Hepatocyte (in vitro differentiated cells): ENCODE data around the gene GALNT7. TPM values are rescaled to one million over a fixed set of nuclear protein-coding genes. Genes with fewer than 3 reads are reported as not detected.

ENCODE experiments used
- DNase-seq: peaks from one replicate; pipeline ENCODE4 v3.0.0-alpha.2; 2016; ENCODE audit warnings: low spot score
- H2AFZ ChIP-seq: fragments of 200-600 bp; sonication (generic); 2 replicates; pipeline ENCODE4 v1.6.0; 2016; ENCODE audit warnings: antibody characterized with exemption, mild to moderate bottlenecking
- H3K27ac ChIP-seq: fragments of 200-600 bp; sonication (generic); 2 replicates; pipeline ENCODE4 v1.5.1; 2016; ENCODE audit warnings: mild to moderate bottlenecking
- H3K27me3 ChIP-seq: fragments of 200-600 bp; sonication (generic); 2 replicates; pipeline ENCODE4 v1.6.1; 2016
- H3K36me3 ChIP-seq: fragments of 200-600 bp; sonication (generic); replicated peaks from 2 replicates; pipeline ENCODE4 v1.5.1; 2016; ENCODE audit warnings: low read depth; ENCODE audit not compliant: insufficient read depth
- H3K4me1 ChIP-seq: fragments of 200-600 bp; sonication (generic); 2 replicates; pipeline ENCODE4 v1.5.1; 2016; ENCODE audit warnings: mild to moderate bottlenecking, moderate library complexity; ENCODE audit not compliant: insufficient read depth
- H3K4me2 ChIP-seq: fragments of 200-600 bp; sonication (generic); 2 replicates; pipeline ENCODE4 v1.6.0; 2016
- H3K4me3 ChIP-seq: fragments of 200-600 bp; sonication (generic); 2 replicates; pipeline ENCODE4 v1.5.1; 2016; ENCODE audit warnings: mild to moderate bottlenecking
- H3K79me2 ChIP-seq: fragments of 200-600 bp; sonication (generic); 2 replicates; pipeline ENCODE4 v1.6.0; 2017; ENCODE audit warnings: mild to moderate bottlenecking
- H3K9me2 ChIP-seq: fragments of 200-600 bp; sonication (generic); replicated peaks from 2 replicates; pipeline ENCODE4 v1.6.0; 2017; ENCODE audit warnings: mild to moderate bottlenecking; ENCODE audit not compliant: insufficient read depth
- H3K9me3 ChIP-seq: fragments of 200-600 bp; sonication (generic); 2 replicates; pipeline ENCODE4 v1.5.1; 2016; ENCODE audit warnings: low read depth, mild to moderate bottlenecking
- H4K20me1 ChIP-seq: fragments of 200-600 bp; sonication (generic); 2 replicates; pipeline ENCODE4 v1.6.0; 2016; ENCODE audit warnings: mild to moderate bottlenecking; ENCODE audit not compliant: insufficient read depth, poor library complexity, severe bottlenecking
- EZH2 ChIP-seq: fragments of 200-600 bp; sonication (generic); IDR thresholded peaks from 2 replicates; pipeline ENCODE4 v1.6.1; 2016; ENCODE audit warnings: antibody characterized with exemption, mild to moderate bottlenecking, borderline replicate concordance
- EZH2phosphoT487 ChIP-seq: fragments of 200-600 bp; sonication (generic); IDR thresholded peaks from one replicate; pipeline ENCODE4 v1.6.1; 2018; ENCODE audit warnings: antibody characterized with exemption, mild to moderate bottlenecking, low read depth, moderate library complexity; ENCODE audit not compliant: unreplicated experiment, severe bottlenecking
- WGBS: methylation state at CpG from one replicate; pipeline ENCODE4 v1.1.6; 2016; ENCODE audit warnings: low lambda C conversion rate; ENCODE audit errors: missing lambda C conversion rate; 5-methylcytosine and 5-hydroxymethylcytosine counted together
- polyA plus RNA-seq: library from polyadenylated mRNA; unstranded; fragments of >200 nt; fragmentation: Nextera tagmentation; extraction: Ambion mirVana; gene quantifications from 2 replicates; pipeline ENCODE4 v1.2.1, GENCODE V29; 2016
- total RNA-seq: library from RNA; depleted of rRNA; stranded (reverse); fragments of >200 nt; gene quantifications from 2 replicates; pipeline ENCODE4 v1.2.3, GENCODE V29; 2014
- TF ChIP-seq, protein P1 (sequence below): fragments of 200-600 bp; sonication (generic); IDR thresholded peaks from 2 replicates; pipeline ENCODE4 v1.5.1; 2016; ENCODE audit warnings: antibody characterized with exemption, mild to moderate bottlenecking; ENCODE audit not compliant: poor library complexity

Gene GALNT7
- total and polyA plus RNA-seq, 2 experiments from 2014 or later: 23.7 to 44.6 TPM

DNA sequence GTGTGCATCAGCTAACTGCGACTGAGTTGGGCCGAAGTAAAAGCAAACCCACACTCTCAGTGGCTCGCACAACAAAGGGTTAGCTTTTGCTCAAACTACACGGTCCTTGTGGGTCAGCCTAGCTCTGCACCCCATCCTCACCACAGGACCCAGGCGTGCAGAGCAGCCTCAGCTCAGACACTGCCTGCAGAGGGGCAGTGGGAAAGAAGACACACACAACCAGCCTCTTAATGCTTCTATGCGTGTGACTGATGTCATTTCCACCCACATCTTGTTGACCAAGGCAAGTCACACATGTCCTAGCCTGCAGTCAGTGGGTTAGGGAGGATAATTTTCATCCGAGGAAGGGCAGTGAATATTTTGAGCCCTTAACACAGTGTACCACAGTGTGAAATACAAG is 125.1 kb downstream of the GALNT7 start:
- DNase-seq: no peak
- no peak overlapping the region for H3K4me2 ChIP-seq
- no peak overlapping the region for H3K27ac ChIP-seq
- H3K4me1 ChIP-seq: peaks cover 11% of the 10 kb centered on the region
- no peaks in the 10 kb centered on the region for H3K9me3 ChIP-seq
- no peaks in the 10 kb centered on the region for H3K36me3 ChIP-seq
- H4K20me1 ChIP-seq: no peaks in the 10 kb centered on the region
- WGBS: 84% methylated on average over 7 of the region's 7 CpGs
- no peaks in the 10 kb centered on the region for H3K79me2 ChIP-seq
- H3K9me2 ChIP-seq: no peaks in the 10 kb centered on the region
- TF ChIP-seq, protein P1, sequence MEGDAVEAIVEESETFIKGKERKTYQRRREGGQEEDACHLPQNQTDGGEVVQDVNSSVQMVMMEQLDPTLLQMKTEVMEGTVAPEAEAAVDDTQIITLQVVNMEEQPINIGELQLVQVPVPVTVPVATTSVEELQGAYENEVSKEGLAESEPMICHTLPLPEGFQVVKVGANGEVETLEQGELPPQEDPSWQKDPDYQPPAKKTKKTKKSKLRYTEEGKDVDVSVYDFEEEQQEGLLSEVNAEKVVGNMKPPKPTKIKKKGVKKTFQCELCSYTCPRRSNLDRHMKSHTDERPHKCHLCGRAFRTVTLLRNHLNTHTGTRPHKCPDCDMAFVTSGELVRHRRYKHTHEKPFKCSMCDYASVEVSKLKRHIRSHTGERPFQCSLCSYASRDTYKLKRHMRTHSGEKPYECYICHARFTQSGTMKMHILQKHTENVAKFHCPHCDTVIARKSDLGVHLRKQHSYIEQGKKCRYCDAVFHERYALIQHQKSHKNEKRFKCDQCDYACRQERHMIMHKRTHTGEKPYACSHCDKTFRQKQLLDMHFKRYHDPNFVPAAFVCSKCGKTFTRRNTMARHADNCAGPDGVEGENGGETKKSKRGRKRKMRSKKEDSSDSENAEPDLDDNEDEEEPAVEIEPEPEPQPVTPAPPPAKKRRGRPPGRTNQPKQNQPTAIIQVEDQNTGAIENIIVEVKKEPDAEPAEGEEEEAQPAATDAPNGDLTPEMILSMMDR: no peak
- no peak for TF ChIP-seq EZH2phosphoT487
- no peak for TF ChIP-seq EZH2
- no peak overlapping the region for H2AFZ ChIP-seq
- no peak overlapping the region for H3K4me3 ChIP-seq
- no peaks in the 10 kb centered on the region for H3K27me3 ChIP-seq

DNA sequence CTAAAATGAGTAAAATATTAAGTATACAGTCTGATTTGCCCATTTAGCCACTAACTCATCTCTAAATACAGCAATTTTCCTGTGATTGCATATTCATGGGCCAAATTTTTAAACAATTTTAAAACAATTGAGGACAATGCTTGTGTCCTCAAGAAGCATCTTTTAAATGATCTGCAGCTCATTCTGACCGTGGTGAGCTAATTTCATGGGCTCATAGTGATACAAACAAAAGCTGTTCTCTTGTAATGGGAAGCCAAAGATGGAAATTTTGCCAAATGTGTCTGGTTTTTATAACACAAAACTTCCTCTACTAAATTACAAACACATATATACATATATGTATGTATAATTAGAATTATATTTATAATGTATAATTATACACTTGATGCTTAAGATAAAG is 125.8 kb downstream of the GALNT7 start:
- H3K36me3 ChIP-seq: no peaks in the 10 kb centered on the region
- peaks cover 9% of the 10 kb centered on the region for H3K4me1 ChIP-seq
- H3K9me3 ChIP-seq: no peaks in the 10 kb centered on the region
- no peaks in the 10 kb centered on the region for H3K9me2 ChIP-seq
- H3K27me3 ChIP-seq: no peaks in the 10 kb centered on the region
- no peaks in the 10 kb centered on the region for H3K79me2 ChIP-seq
- no peak overlapping the region for H3K27ac ChIP-seq
- no peak overlapping the region for H2AFZ ChIP-seq
- no peak for DNase-seq
- no peak overlapping the region for H3K4me2 ChIP-seq
- H4K20me1 ChIP-seq: no peaks in the 10 kb centered on the region
- H3K4me3 ChIP-seq: no peak overlapping the region
- 89% methylated on average over 1 of the region's 1 CpG for WGBS
- TF ChIP-seq, protein P1: no peak
- TF ChIP-seq EZH2phosphoT487: no peak
- TF ChIP-seq EZH2: no peak

DNA sequence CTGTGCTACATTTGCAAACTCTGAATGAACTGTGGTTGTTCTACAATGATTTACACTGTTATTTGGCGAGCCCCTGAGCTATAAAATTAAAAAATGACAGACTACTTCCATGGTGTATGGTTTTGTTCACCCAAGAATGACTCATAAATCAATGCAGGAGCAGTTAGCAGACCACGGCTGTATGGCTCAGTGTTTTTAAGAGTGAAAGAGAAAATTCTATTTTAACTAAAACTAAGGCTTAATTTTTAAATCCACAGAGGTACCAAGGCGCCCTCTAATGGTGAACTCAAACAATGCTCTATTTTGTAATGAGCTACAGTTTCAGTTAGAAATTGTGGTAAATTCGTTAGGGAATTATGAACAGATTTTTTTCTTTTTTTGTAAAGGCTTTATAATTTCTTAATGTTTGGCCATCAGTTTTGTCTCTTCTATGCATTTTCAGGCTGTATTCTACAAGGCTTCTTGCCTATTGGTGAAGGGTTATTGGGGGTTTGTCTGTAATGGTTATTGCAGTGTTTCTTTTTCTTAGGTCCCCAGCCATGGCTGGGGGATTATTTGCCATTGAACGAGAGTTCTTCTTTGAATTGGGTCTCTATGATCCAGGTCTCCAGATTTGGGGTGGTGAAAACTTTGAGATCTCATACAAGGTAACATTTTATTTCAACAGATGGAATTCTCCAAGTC is 133.0 kb downstream of the GALNT7 start:
- H2AFZ ChIP-seq: no peak overlapping the region
- H3K36me3 ChIP-seq: no peaks in the 10 kb centered on the region
- no peaks in the 10 kb centered on the region for H3K9me2 ChIP-seq
- no peak overlapping the region for H3K4me3 ChIP-seq
- TF ChIP-seq, protein P1: peak; percentile 76
- TF ChIP-seq EZH2phosphoT487: no peak
- no peaks in the 10 kb centered on the region for H3K4me1 ChIP-seq
- H4K20me1 ChIP-seq: no peaks in the 10 kb centered on the region
- H3K4me2 ChIP-seq: no peak overlapping the region
- H3K27ac ChIP-seq: no peak overlapping the region
- WGBS: 45% methylated on average over 5 of the region's 5 CpGs
- H3K9me3 ChIP-seq: no peaks in the 10 kb centered on the region
- no peaks in the 10 kb centered on the region for H3K27me3 ChIP-seq
- no peaks in the 10 kb centered on the region for H3K79me2 ChIP-seq
- DNase-seq: peak; percentile 51

DNA sequence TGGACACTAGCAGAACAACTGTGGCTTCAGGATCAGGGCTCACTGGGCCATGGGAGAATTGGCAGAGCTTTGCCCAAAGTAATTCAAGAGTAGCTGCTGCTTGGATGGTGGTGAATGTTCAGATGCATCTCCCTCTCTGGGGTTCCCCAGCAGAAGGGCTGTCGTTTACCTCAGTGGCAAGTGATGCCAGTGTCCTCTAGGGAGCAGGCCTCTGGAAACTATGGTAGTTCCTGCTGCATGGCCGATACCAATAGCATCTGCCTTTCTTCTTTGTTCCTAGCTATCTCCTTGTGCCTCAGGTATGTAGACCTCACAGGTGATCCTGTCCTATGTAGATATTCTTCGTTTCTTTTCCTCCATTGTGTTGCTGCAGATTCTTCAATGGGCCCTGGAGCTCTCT is 139.2 kb downstream of the GALNT7 start:
- Histone ChIP-seq H2AFZ (no peak overlapping the region), H3K79me2 (no peaks in the 10 kb centered on the region), H4K20me1 (no peaks in the 10 kb centered on the region), H3K9me3 (no peaks in the 10 kb centered on the region), H3K4me1 (no peaks in the 10 kb centered on the region), H3K4me2 (no peak overlapping the region), H3K27ac (no peak overlapping the region), H3K9me2 (no peaks in the 10 kb centered on the region), H3K4me3 (no peak overlapping the region), H3K27me3 (no peaks in the 10 kb centered on the region), H3K36me3 (no peaks in the 10 kb centered on the region)
- WGBS: 97% methylated on average over 3 of the region's 3 CpGs
- TF ChIP-seq EZH2phosphoT487: no peak
- TF ChIP-seq, protein P1: no peak
- TF ChIP-seq EZH2: no peak
- no peak for DNase-seq
